HG03135 (cell line): ENCODE results near the gene HCAR2.
"Not testable (repeated sequence)": the region's sequence is repeated elsewhere in the genome, so short reads cannot be mapped to it uniquely, and the experiment has no call there.

Experiments
- ATAC-seq: cut with Tn5 transposase; IDR thresholded peaks from one replicate; pipeline ENCODE4 v1.9.1; 2021; ENCODE audit warnings: mild to moderate bottlenecking, moderate library complexity; ENCODE audit not compliant: unreplicated experiment

The HCAR2 gene

GRCh38 chr12:122669397-122670070 is 33.6 kb downstream of the HCAR2 start:
- ATAC-seq = no peak

GRCh38 chr12:122668268-122668667 is 34.9 kb downstream of the HCAR2 start:
- no peak for ATAC-seq

- no peak for ATAC-seq
Measured at GRCh38 chr12:122665759-122666158, 37.4 kb downstream of the HCAR2 start.

- no peak for ATAC-seq
Measured at GRCh38 chr12:122665349-122665748, 37.8 kb downstream of the HCAR2 start.

GRCh38 chr12:122661938-122662337 is 41.2 kb downstream of the HCAR2 start:
- no peak for ATAC-seq

- no peak for ATAC-seq
Measured at GRCh38 chr12:122661246-122661645, 41.9 kb downstream of the HCAR2 start.

GRCh38 chr12:122659579-122659978 is 43.6 kb downstream of the HCAR2 start:
- no peak for ATAC-seq

GRCh38 chr12:122656298-122656697 is 46.9 kb downstream of the HCAR2 start:
- ATAC-seq = no peak

- not testable (repeated sequence) for ATAC-seq
Measured at GRCh38 chr12:122653291-122653690, 49.9 kb downstream of the HCAR2 start.

- no peak for ATAC-seq
Measured at GRCh38 chr12:122651520-122652224, 51.5 kb downstream of the HCAR2 start.
